HepG2 (cell line): ENCODE data around the gene GPR37L1. TPM values are rescaled to one million over a fixed set of nuclear protein-coding genes. Genes with fewer than 3 reads are reported as not detected.

ENCODE experiments used
- ATAC-seq: fragments of 200-7000 bp; cut with Tn5 transposase; 3 replicates; pipeline ENCODE4 v1.9.1; 2020; ENCODE audit warnings: mild to moderate bottlenecking, moderate library complexity
- BruUV-seq: library from RNA; stranded (reverse); fragments of 400-500 nt; replicated peaks from 2 replicates; lab custom pipeline; 2021; lab: Mats Ljungman, UMichigan
- CTCF ChIA-PET: fragments of 300-600 bp; formaldehyde crosslinking; extraction: SDS; loops from one replicate; lab custom pipeline; 2021; ENCODE audit warnings: low total read pairs, inconsistent platforms, low intra/inter-chr PET ratio; lab: Yijun Ruan, JAX
- POLR2A ChIA-PET: fragments of 350-600 bp; sonication (Branson Sonifier 250); formaldehyde crosslinking; loops from one replicate; lab custom pipeline; 2020; ENCODE audit warnings: antibody characterized with exemption, inconsistent platforms; lab: Yijun Ruan, JAX
- DNase-seq: peaks from one replicate; pipeline ENCODE4 v3.0.0-alpha.2; 2015; ENCODE audit warnings: low spot score
- FAIRE-seq: peaks from 3 replicates; lab custom pipeline; 2011; peaks lifted over from hg19 to GRCh38; lab: Jason Lieb, UNC
- H2AFZ ChIP-seq: one replicate; pipeline ENCODE4 v1.6.1; 2011; ENCODE audit warnings: low read length, inconsistent platforms
- H3K27ac ChIP-seq: fragments of 300-600 bp; 3 replicates; pipeline ENCODE4 v1.8.0; 2011; ENCODE audit warnings: mixed run types, mild to moderate bottlenecking, mixed read lengths, low read length, inconsistent platforms; ENCODE audit not compliant: insufficient read depth; ENCODE audit errors: extremely low read length
- H3K27me3 ChIP-seq, 2 experiments: fragments of 200-600 bp in 1 of 2; 2 replicates in 1 of 2; 3 replicates in 1 of 2; pipeline versions ENCODE4 v1.6.0 to v1.8.0; 2011; ENCODE audit warnings: low read length in 2 of 2, mild to moderate bottlenecking in 2 of 2, moderate library complexity in 2 of 2, inconsistent platforms in 1 of 2; ENCODE audit not compliant: insufficient read depth in 2 of 2, control insufficient read depth in 1 of 2
- H3K36me3 ChIP-seq, 2 experiments: fragments of 200-600 bp in 1 of 2; replicated peaks in 1 of 2; 2 replicates in 1 of 2; 3 replicates in 1 of 2; pipeline versions ENCODE4 v1.5.1 to v1.8.0; 2011; ENCODE audit warnings: low read length in 2 of 2, inconsistent platforms in 1 of 2; ENCODE audit not compliant: insufficient read depth in 2 of 2, control insufficient read depth in 1 of 2
- H3K4me1 ChIP-seq: 2 replicates; pipeline ENCODE4 v1.5.1; 2012; ENCODE audit warnings: low read length, inconsistent platforms; ENCODE audit not compliant: insufficient read depth
- H3K4me2 ChIP-seq: 2 replicates; pipeline ENCODE4 v1.6.0; 2011; ENCODE audit warnings: low read depth, low read length, inconsistent platforms
- H3K4me3 ChIP-seq, 3 experiments: fragments of 200-600 bp in 1 of 3; sonication (generic), shearing (Covaris generic) in 1 of 3; replicated peaks in 1 of 3; 2 replicates each; pipeline ENCODE4 v1.5.1; 2011 to 2016; ENCODE audit warnings: low read length in 3 of 3, inconsistent platforms in 2 of 3, low read depth in 2 of 3, mild to moderate bottlenecking in 2 of 3, control low read depth in 1 of 3, mixed read lengths in 1 of 3; ENCODE audit not compliant: insufficient read depth in 1 of 3
- H3K79me2 ChIP-seq: one replicate; pipeline ENCODE4 v1.6.1; 2011; ENCODE audit warnings: low read length, inconsistent platforms; ENCODE audit not compliant: insufficient read depth
- H3K9ac ChIP-seq: 2 replicates; pipeline ENCODE4 v1.6.0; 2011; ENCODE audit warnings: mild to moderate bottlenecking, low read depth, low read length, inconsistent platforms; ENCODE audit not compliant: insufficient read depth
- H3K9me3 ChIP-seq: 2 replicates; pipeline ENCODE4 v1.5.1; 2012; ENCODE audit warnings: mild to moderate bottlenecking, low read length
- H4K20me1 ChIP-seq: 2 replicates; pipeline ENCODE4 v1.6.0; 2011; ENCODE audit warnings: inconsistent platforms, mild to moderate bottlenecking, low read length, moderate library complexity; ENCODE audit not compliant: insufficient read depth
- DZIP1 ChIP-seq: sonication (generic); formaldehyde crosslinking; IDR thresholded peaks from 2 replicates; pipeline ENCODE4 v1.5.0; 2020; ENCODE audit warnings: mild to moderate bottlenecking, missing genetic modification reagents
- NR2F6 ChIP-seq, 2 experiments: IDR thresholded peaks; 2 replicates each; pipeline ENCODE4 v1.6.1; 2016; ENCODE audit warnings: antibody characterized with exemption in 1 of 2, mild to moderate bottlenecking in 1 of 2
- ZNF263 ChIP-seq: sonication (generic); formaldehyde crosslinking; IDR thresholded peaks from 2 replicates; pipeline ENCODE4 v1.4.0; 2020; ENCODE audit warnings: missing genetic modification reagents
- WGBS: methylation state at CpG from one replicate; pipeline ENCODE4 v1.1.6; 2017; ENCODE audit warnings: low lambda C conversion rate; 5-methylcytosine and 5-hydroxymethylcytosine counted together
- in situ Hi-C: cut with HindIII; loops from 2 replicates; pipeline ENCODE4 v1.10.0; 2017; ENCODE audit warnings: low pct_unique_long_range_greater_than_20kb; ENCODE audit not compliant: extremely low pct_ligation_motif_present
- intact Hi-C: fragments of 100-400 bp; cut with micrococcal nuclease; formaldehyde crosslinking; loops from one replicate; pipeline ENCODE4 v1.10.0; 2022; ENCODE audit not compliant: unreplicated experiment
- polyA plus RNA-seq, 8 experiments: library from polyadenylated mRNA; depleted of rRNA in 3 of 8; stranded (reverse) in 7 of 8; unstranded in 1 of 8; fragments of >200 nt; fragmentation: Illumina TruSeq in 4 of 8; extraction: Trizol in 4 of 8; gene quantifications; 2 replicates each; pipeline versions ENCODE4 v1.2.1 to v1.2.3, GENCODE V29; 2011 to 2016; ENCODE audit warnings: low read depth in 4 of 8, missing spikeins in 1 of 8, mixed read lengths in 1 of 8; ENCODE audit not compliant: insufficient read depth in 1 of 8
- total RNA-seq, 5 experiments: library from RNA; depleted of rRNA; stranded (reverse); fragments of >200 nt; fragmentation: Illumina TruSeq; extraction: Trizol; gene quantifications; 2 replicates each; pipeline ENCODE4 v1.2.3, GENCODE V29; 2016; ENCODE audit warnings: low read depth in 1 of 5
- TF ChIP-seq, protein P1 (sequence below): sonication (generic); formaldehyde crosslinking; IDR thresholded peaks from 2 replicates; pipeline ENCODE4 v1.5.1; 2020; ENCODE audit warnings: missing genetic modification reagents, mild to moderate bottlenecking, borderline replicate concordance
- TF ChIP-seq, protein P2 (sequence below): sonication (generic); formaldehyde crosslinking; IDR thresholded peaks from 2 replicates; pipeline ENCODE4 v1.4.0; 2020; ENCODE audit warnings: missing genetic modification reagents, borderline replicate concordance

Gene GPR37L1
- total and polyA plus RNA-seq, 2 of the 13 experiments (the other 11 are each of a cell fraction or from before 2014, with no cell fraction given), result 0.13 TPM; not detected in 1

- no peak for TF ChIP-seq DZIP1 (CRISPR knock-in tag)
Measured at GRCh38 chr1:202162047-202162417, 39.3 kb downstream of the GPR37L1 start (continued).

DNA sequence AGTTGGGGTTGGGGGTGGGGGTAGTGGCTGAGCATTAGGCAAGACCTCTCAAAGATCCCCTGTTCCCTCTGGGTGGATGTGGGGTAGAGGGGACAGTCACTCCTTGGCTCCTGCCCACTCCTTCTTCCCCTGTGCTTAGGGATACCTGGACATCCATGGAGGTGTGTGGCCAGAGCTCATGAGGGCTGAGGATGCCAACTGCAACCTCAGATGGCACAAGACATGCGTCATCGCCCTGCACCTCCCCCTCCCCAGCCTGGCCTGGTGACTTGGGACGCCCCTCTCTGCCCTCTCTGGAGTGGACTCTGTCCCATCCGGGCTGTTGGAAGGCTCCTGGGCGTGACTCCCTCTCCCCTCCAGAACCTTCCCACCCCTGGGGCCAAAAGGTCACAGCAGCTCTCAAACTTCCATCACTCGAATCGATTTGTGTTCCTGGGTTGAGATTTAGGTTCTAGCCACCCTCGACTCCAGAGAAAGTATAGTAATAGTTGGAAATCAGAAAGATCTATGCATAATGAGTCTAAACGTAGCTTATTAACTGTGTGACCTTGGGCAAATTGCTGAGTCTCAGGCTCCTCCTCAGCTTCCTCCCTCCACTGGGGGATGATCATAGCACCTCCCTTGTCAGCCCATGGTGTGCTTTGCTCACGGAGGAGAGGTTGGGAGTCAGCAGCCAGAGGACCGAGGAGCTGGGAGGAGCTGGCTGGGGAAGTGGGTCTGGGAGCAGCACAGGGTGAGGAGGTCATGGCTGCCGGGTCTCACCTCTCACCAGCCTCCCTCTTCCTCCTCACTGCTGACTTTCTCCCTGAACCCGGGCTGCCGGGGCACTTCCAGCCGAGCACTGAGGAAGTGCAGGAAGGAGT lies 39.9 kb downstream of the GPR37L1 start:
- Histone ChIP-seq H3K9me3 (no peaks in the 10 kb centered on the region), H4K20me1 (no peaks in the 10 kb centered on the region), H3K27ac (no peak overlapping the region), H3K36me3 (no peaks in the 10 kb centered on the region), H3K9ac (no peak overlapping the region), H3K4me1 (peaks cover 25% of the 10 kb centered on the region), H3K79me2 (no peaks in the 10 kb centered on the region), H3K4me2 (peak overlapping the region; percentile 18; the same call in 1 of the 2 replicates), H3K27me3 (peaks cover 7 to 74% of the 10 kb centered on the region in 2 experiments), H2AFZ (no peak overlapping the region), H3K4me3 (no peak overlapping the region)
- DNase-seq, result no peak
- intact Hi-C loops (no loop called here), in situ Hi-C loops (no loop called here)
- POLR2A ChIA-PET, result no interaction called here
- 2% methylated on average over 13 of the region's 15 CpGs for WGBS
- CTCF ChIA-PET, result no interaction called here
- TF ChIP-seq NR2F6 (IDR thresholded peaks at IDR 0.05) (peak; percentile 62), NR2F6 (CRISPR knock-in tag; IDR thresholded peaks at IDR 0.05) (peak; percentile 38; the same call in 1 of the 2 replicates), ZNF263 (CRISPR knock-in tag) (peak; percentile 41; the same call in 1 of the 2 replicates)
- TF ChIP-seq, protein P1, sequence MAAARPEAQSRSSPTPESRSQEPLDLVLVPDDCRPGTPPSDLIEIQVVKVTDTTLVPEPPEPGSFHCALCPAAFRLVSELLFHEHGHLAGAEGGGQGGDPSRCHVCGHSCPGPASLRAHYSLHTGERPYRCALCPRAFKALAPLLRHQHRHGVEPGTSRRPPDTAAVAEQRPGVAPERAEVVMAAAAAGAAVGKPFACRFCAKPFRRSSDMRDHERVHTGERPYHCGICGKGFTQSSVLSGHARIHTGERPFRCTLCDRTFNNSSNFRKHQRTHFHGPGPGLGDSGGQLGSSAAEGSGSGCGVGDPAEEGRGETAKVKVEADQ (CRISPR knock-in tag), result no peak
- TF ChIP-seq, protein P2, sequence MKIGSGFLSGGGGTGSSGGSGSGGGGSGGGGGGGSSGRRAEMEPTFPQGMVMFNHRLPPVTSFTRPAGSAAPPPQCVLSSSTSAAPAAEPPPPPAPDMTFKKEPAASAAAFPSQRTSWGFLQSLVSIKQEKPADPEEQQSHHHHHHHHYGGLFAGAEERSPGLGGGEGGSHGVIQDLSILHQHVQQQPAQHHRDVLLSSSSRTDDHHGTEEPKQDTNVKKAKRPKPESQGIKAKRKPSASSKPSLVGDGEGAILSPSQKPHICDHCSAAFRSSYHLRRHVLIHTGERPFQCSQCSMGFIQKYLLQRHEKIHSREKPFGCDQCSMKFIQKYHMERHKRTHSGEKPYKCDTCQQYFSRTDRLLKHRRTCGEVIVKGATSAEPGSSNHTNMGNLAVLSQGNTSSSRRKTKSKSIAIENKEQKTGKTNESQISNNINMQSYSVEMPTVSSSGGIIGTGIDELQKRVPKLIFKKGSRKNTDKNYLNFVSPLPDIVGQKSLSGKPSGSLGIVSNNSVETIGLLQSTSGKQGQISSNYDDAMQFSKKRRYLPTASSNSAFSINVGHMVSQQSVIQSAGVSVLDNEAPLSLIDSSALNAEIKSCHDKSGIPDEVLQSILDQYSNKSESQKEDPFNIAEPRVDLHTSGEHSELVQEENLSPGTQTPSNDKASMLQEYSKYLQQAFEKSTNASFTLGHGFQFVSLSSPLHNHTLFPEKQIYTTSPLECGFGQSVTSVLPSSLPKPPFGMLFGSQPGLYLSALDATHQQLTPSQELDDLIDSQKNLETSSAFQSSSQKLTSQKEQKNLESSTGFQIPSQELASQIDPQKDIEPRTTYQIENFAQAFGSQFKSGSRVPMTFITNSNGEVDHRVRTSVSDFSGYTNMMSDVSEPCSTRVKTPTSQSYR (CRISPR knock-in tag), result peak; percentile 43; the same call in 1 of the 2 replicates
- peak; percentile 4 for FAIRE-seq
- BruUV-seq, result no TSS peak
- ATAC-seq, result peak; percentile 9; the same call in 2 of the 3 replicates
